ENCODE data around the gene HES1.

- TF ChIP-seq REST (IDR thresholded peaks at IDR 0.05; ENCODE audit: unreplicated experiment) (no peak), CTCF (conservative IDR thresholded peaks at IDR 0.05; ENCODE audit: low read depth in 2 of 2) (no peak), POLR2AphosphoS5 (IDR thresholded peaks at IDR 0.05; ENCODE audit: low read depth) (no peak), EZH2phosphoT487 (IDR thresholded peaks at IDR 0.05; ENCODE audit: unreplicated experiment) (no peak), JUNB (IDR thresholded peaks at IDR 0.05; ENCODE audit: unreplicated experiment) (no peak)
Measured at GRCh38 chr3:194138732-194139070, 2.8 kb downstream of the HES1 start.
